H1 (cell line): ENCODE measurements around the gene NKX2-1. TPM values are rescaled to one million over a fixed set of nuclear protein-coding genes. Genes with fewer than 3 reads are reported as not detected.

Experiments
- CTCF ChIA-PET: fragments of 300-600 bp; sonication (Branson Sonifier 250); formaldehyde crosslinking; loops from one replicate; lab custom pipeline; 2021; ENCODE audit not compliant: partially characterized antibody; lab: Charles Lee
- POLR2A ChIA-PET: fragments of 300-600 bp; sonication (Branson Sonifier 250); formaldehyde crosslinking; loops from one replicate; lab custom pipeline; 2021; ENCODE audit warnings: inconsistent platforms; ENCODE audit not compliant: partially characterized antibody; lab: Charles Lee
- DNase-seq, 2 experiments: peaks; one replicate each; pipeline versions ENCODE4 v3.0.0 to v3.0.0-alpha.2; 2010 to 2022; ENCODE audit warnings: low spot score in 2 of 2, low read depth in 1 of 2, mixed read lengths in 1 of 2
- FAIRE-seq: peaks from 2 replicates; lab custom pipeline; 2011; peaks lifted over from hg19 to GRCh38; lab: Jason Lieb, UNC
- H2AFZ ChIP-seq: 2 replicates; pipeline ENCODE4 v1.8.1; 2012; ENCODE audit warnings: low read length, inconsistent platforms
- H2AK5ac ChIP-seq: 2 replicates; pipeline ENCODE4 v1.6.1; 2013; ENCODE audit warnings: low read depth, low read length
- H2BK120ac ChIP-seq: replicated peaks from 2 replicates; pipeline ENCODE3; 2013; ENCODE audit warnings: low read depth, low read length, inconsistent platforms
- H2BK12ac ChIP-seq: 2 replicates; pipeline ENCODE4 v1.6.1; 2013; ENCODE audit warnings: low read depth, low read length
- H2BK15ac ChIP-seq: 2 replicates; pipeline ENCODE4 v1.6.1; 2013; ENCODE audit warnings: low read length
- H2BK20ac ChIP-seq: 2 replicates; pipeline ENCODE4 v1.6.1; 2013; ENCODE audit warnings: low read length
- H2BK5ac ChIP-seq: 2 replicates; pipeline ENCODE4 v1.6.1; 2013; ENCODE audit warnings: low read depth, low read length
- H3K14ac ChIP-seq: 2 replicates; pipeline ENCODE4 v1.6.1; 2013; ENCODE audit warnings: inconsistent platforms; ENCODE audit not compliant: insufficient read length
- H3K18ac ChIP-seq: 2 replicates; pipeline ENCODE4 v1.6.1; 2013; ENCODE audit warnings: low read length; ENCODE audit errors: extremely low read depth
- H3K23ac ChIP-seq: 2 replicates; pipeline ENCODE4 v1.6.1; 2013; ENCODE audit warnings: inconsistent platforms; ENCODE audit not compliant: insufficient read length
- H3K23me2 ChIP-seq: 2 replicates; pipeline ENCODE4 v1.6.1; 2013; ENCODE audit warnings: low read depth, low read length
- H3K27ac ChIP-seq: 2 replicates; pipeline ENCODE4 v1.6.1; 2011; ENCODE audit warnings: low read depth, low read length, inconsistent platforms
- H3K27me3 ChIP-seq, 4 experiments: replicated peaks in 1 of 4; 1 replicate in 1 of 4; 2 replicates in 3 of 4; pipeline versions ENCODE4 v1.6.1 to v1.8.1; 2011 to 2013; ENCODE audit warnings: low read length in 3 of 4, mild to moderate bottlenecking in 3 of 4, inconsistent platforms in 2 of 4, mixed read lengths in 2 of 4, moderate library complexity in 1 of 4; ENCODE audit not compliant: control insufficient read depth in 3 of 4, insufficient read depth in 3 of 4; ENCODE audit errors: extremely low read depth in 1 of 4
- H3K36me3 ChIP-seq, 4 experiments: 2 replicates each; pipeline versions ENCODE4 v1.6.1 to v1.8.1; 2011 to 2013; ENCODE audit warnings: mild to moderate bottlenecking in 4 of 4, low read length in 3 of 4, moderate library complexity in 2 of 4, control low read depth in 1 of 4, inconsistent platforms in 1 of 4; ENCODE audit not compliant: insufficient read depth in 4 of 4, control insufficient read depth in 2 of 4
- H3K4ac ChIP-seq: replicated peaks from 2 replicates; pipeline ENCODE3; 2013; ENCODE audit warnings: low read length, low read depth, mixed read lengths, inconsistent platforms; ENCODE audit not compliant: insufficient read length
- H3K4me1 ChIP-seq, 4 experiments: replicated peaks in 1 of 4; 1 replicate in 1 of 4; 2 replicates in 3 of 4; pipeline versions ENCODE4 v1.6.1 to v1.8.1; 2011 to 2013; ENCODE audit warnings: low read length in 3 of 4, inconsistent platforms in 2 of 4, mixed read lengths in 1 of 4; ENCODE audit not compliant: insufficient read depth in 4 of 4, control insufficient read depth in 3 of 4
- H3K4me2 ChIP-seq, 2 experiments: 2 replicates each; pipeline versions ENCODE4 v1.6.1 to v1.8.1; 2011 to 2013; ENCODE audit warnings: low read depth in 2 of 2, low read length in 2 of 2, control low read depth in 1 of 2, inconsistent platforms in 1 of 2, mild to moderate bottlenecking in 1 of 2; ENCODE audit not compliant: insufficient read depth in 1 of 2
- H3K4me3 ChIP-seq, 4 experiments: fragments of 200-600, 300-600 bp in 1 of 4; sonication (generic), shearing (Covaris generic), sonication (Bioruptor Twin) in 1 of 4; 2 replicates each; pipeline versions ENCODE4 v1.5.1 to v1.8.1; 2011 to 2016; ENCODE audit warnings: low read length in 4 of 4, low read depth in 3 of 4, control low read depth in 2 of 4, inconsistent platforms in 2 of 4, mild to moderate bottlenecking in 2 of 4, mixed read lengths in 1 of 4, moderate library complexity in 1 of 4; ENCODE audit not compliant: insufficient read depth in 2 of 4; ENCODE audit errors: extremely low read depth in 1 of 4
- H3K56ac ChIP-seq: replicated peaks from 2 replicates; pipeline ENCODE3; 2013; ENCODE audit warnings: low read depth, mild to moderate bottlenecking, mixed read lengths, low read length, inconsistent platforms; ENCODE audit not compliant: insufficient read length
- H3K79me1 ChIP-seq: 2 replicates; pipeline ENCODE4 v1.6.1; 2013; ENCODE audit warnings: low read depth, low read length, control low read depth
- H3K79me2 ChIP-seq, 2 experiments: 2 replicates each; pipeline versions ENCODE4 v1.6.1 to v1.8.1; 2012 to 2013; ENCODE audit warnings: low read length in 2 of 2, mild to moderate bottlenecking in 2 of 2, inconsistent platforms in 1 of 2; ENCODE audit not compliant: insufficient read depth in 2 of 2, control insufficient read depth in 1 of 2
- H3K9ac ChIP-seq, 4 experiments: replicated peaks in 1 of 4; 1 replicate in 1 of 4; 2 replicates in 3 of 4; pipeline versions ENCODE4 v1.6.1 to v1.8.1; 2011 to 2013; ENCODE audit warnings: low read depth in 3 of 4, low read length in 3 of 4, control low read depth in 2 of 4, mild to moderate bottlenecking in 2 of 4, moderate library complexity in 2 of 4, inconsistent platforms in 1 of 4; ENCODE audit errors: extremely low read depth in 1 of 4
- H3K9me3 ChIP-seq, 2 experiments: 2 replicates each; pipeline versions ENCODE4 v1.6.1 to v1.8.1; 2012 to 2013; ENCODE audit warnings: mild to moderate bottlenecking in 2 of 2, moderate library complexity in 2 of 2, control low read depth in 1 of 2, inconsistent platforms in 1 of 2, low read depth in 1 of 2, low read length in 1 of 2, mixed read lengths in 1 of 2; ENCODE audit not compliant: insufficient read depth in 2 of 2
- H4K20me1 ChIP-seq, 2 experiments: replicated peaks in 1 of 2; 2 replicates each; pipeline versions ENCODE3 to v1.8.1; 2011 to 2013; ENCODE audit warnings: inconsistent platforms in 2 of 2, low read length in 2 of 2, mild to moderate bottlenecking in 1 of 2; ENCODE audit not compliant: insufficient read depth in 2 of 2, control insufficient read depth in 1 of 2
- H4K5ac ChIP-seq: 2 replicates; pipeline ENCODE4 v1.6.1; 2013; ENCODE audit warnings: low read length, low read depth, mixed read lengths, inconsistent platforms; ENCODE audit not compliant: insufficient read length
- H4K8ac ChIP-seq: 2 replicates; pipeline ENCODE4 v1.8.0; 2013; ENCODE audit warnings: mild to moderate bottlenecking, moderate library complexity, low read length, inconsistent platforms; ENCODE audit not compliant: insufficient read depth; ENCODE audit errors: extremely low read depth
- H4K91ac ChIP-seq: replicated peaks from 2 replicates; pipeline ENCODE3; 2013; ENCODE audit warnings: low read length, mixed read lengths, inconsistent platforms; ENCODE audit not compliant: insufficient read length
- CTBP2 ChIP-seq: IDR thresholded peaks from 2 replicates; pipeline ENCODE4 v1.7.0; 2011; ENCODE audit warnings: borderline replicate concordance, mild to moderate bottlenecking, moderate library complexity, mixed read lengths, low read length; ENCODE audit not compliant: insufficient read depth, insufficient read length
- EP300 ChIP-seq, 2 experiments: IDR thresholded peaks; 1 replicate in 1 of 2; 2 replicates in 1 of 2; pipeline ENCODE4 v1.6.1; 2011 to 2012; ENCODE audit warnings: low read depth in 2 of 2, low read length in 2 of 2, mild to moderate bottlenecking in 2 of 2, borderline replicate concordance in 1 of 2, inconsistent platforms in 1 of 2, moderate library complexity in 1 of 2
- GTF2F1 ChIP-seq: IDR thresholded peaks from 2 replicates; pipeline ENCODE4 v1.6.1; 2012; ENCODE audit warnings: low read depth, low read length, improper control_type of control experiment, borderline replicate concordance
- KDM5A ChIP-seq: fragments of 200-600 bp; IDR thresholded peaks from 2 replicates; pipeline ENCODE4 v1.7.1; 2012; ENCODE audit warnings: mild to moderate bottlenecking, low read length, inconsistent platforms, mixed read lengths
- NANOG ChIP-seq: IDR thresholded peaks from 2 replicates; pipeline ENCODE4 v1.6.1; 2011; ENCODE audit warnings: low read length, low read depth, mild to moderate bottlenecking, inconsistent platforms; ENCODE audit not compliant: insufficient read depth, poor library complexity, severe bottlenecking
- POLR2A ChIP-seq, 2 experiments: IDR thresholded peaks; 1 replicate in 1 of 2; 2 replicates in 1 of 2; pipeline ENCODE4 v1.6.1; 2011; ENCODE audit warnings: low read depth in 2 of 2, low read length in 2 of 2, mild to moderate bottlenecking in 2 of 2; ENCODE audit errors: control extremely low read depth in 1 of 2
- RXRA ChIP-seq: IDR thresholded peaks from 2 replicates; pipeline ENCODE4 v1.6.1; 2011; ENCODE audit warnings: low read depth, mild to moderate bottlenecking, low read length, moderate library complexity; ENCODE audit not compliant: insufficient read depth
- SAP30 ChIP-seq: fragments of 300-600 bp; sonication (generic); IDR thresholded peaks from 2 replicates; pipeline ENCODE4 v1.7.1; 2012; ENCODE audit warnings: low read length, moderate library complexity, mild to moderate bottlenecking, inconsistent platforms; ENCODE audit not compliant: insufficient read depth, insufficient replicate concordance
- SIX5 ChIP-seq: IDR thresholded peaks from 2 replicates; pipeline ENCODE4 v1.6.1; 2011; ENCODE audit warnings: mild to moderate bottlenecking, low read depth, low read length
- WGBS, 2 experiments: shearing (Covaris generic) in 1 of 2; methylation state at CpG; one replicate each; pipeline versions ENCODE4 v1.1.6 to v1.1.7; 2013 to 2015; ENCODE audit warnings: low lambda C conversion rate in 2 of 2, mixed read lengths in 2 of 2, inconsistent platforms in 1 of 2, low coverage in 1 of 2, missing lambda C conversion rate in 1 of 2; ENCODE audit not compliant: insufficient replicate concordance in 2 of 2, insufficient coverage in 1 of 2, insufficient read length in 1 of 2; ENCODE audit errors: extremely low coverage in 1 of 2, missing lambda C conversion rate in 1 of 2; 5-methylcytosine and 5-hydroxymethylcytosine counted together
- polyA plus RNA-seq, 7 experiments: library from polyadenylated mRNA; depleted of rRNA in 3 of 7; stranded (reverse) in 5 of 7; unstranded in 2 of 7; fragments of >200 nt in 5 of 7; fragments of 200-250 nt in 2 of 7; gene quantifications; 1 replicate in 5 of 7; 2 replicates in 1 of 7; 4 replicates in 1 of 7; pipeline versions ENCODE4 v1.2.1 to v1.2.3, GENCODE V29; 2011 to 2013; ENCODE audit warnings: missing spikeins in 2 of 7, mixed read lengths in 2 of 7
- total RNA-seq: library from RNA; stranded (reverse); fragmentation: NEBNext Ultra II Directional; extraction: Animal tissue kit (Norgen Biotek cat#: 25700); gene quantifications from 2 replicates; pipeline ENCODE4 v1.2.1, GENCODE V29; 2021
- TF ChIP-seq, protein P1 (sequence below), 3 experiments: IDR thresholded peaks; 1 replicate in 2 of 3; 2 replicates in 1 of 3; pipeline versions ENCODE4 v1.5.1 to v1.6.1; 2011; ENCODE audit warnings: low read length in 3 of 3, mild to moderate bottlenecking in 3 of 3, inconsistent platforms in 2 of 3, low read depth in 1 of 3, moderate library complexity in 1 of 3; ENCODE audit not compliant: insufficient read depth in 1 of 3; ENCODE audit errors: control extremely low read depth in 1 of 3

NKX2-1 gene
- total and polyA plus RNA-seq, 2 of the 8 experiments (the other 6 are each of a cell fraction or from before 2014, with no cell fraction given) = not detected

GRCh38 chr14:36474593-36474992 lies 45.4 kb downstream of the NKX2-1 start:
- no peak for FAIRE-seq
- Histone ChIP-seq H2BK15ac (no peak overlapping the region), H3K23me2 (no peaks in the 10 kb centered on the region; the same call in 1 of the 2 replicates), H3K79me2 (no peaks in the 10 kb centered on the region), H3K4me2 (no peak overlapping the region), H3K4ac (no peak overlapping the region), H4K91ac (no peak overlapping the region), H2AK5ac (no peak overlapping the region), H2BK20ac (no peak overlapping the region), H3K23ac (no peak overlapping the region), H3K27ac (no peak overlapping the region), H3K36me3 (no peaks in the 10 kb centered on the region), H3K9ac (no peak overlapping the region), H4K20me1 (no peaks in the 10 kb centered on the region), H4K8ac (no peak overlapping the region), H3K79me1 (no peaks in the 10 kb centered on the region; the same call in 1 of the 2 replicates), H3K14ac (no peak overlapping the region), H2BK12ac (no peak overlapping the region), H3K4me1 (no peaks in the 10 kb centered on the region; a peak in 1 of 7 replicates), H2AFZ (no peak overlapping the region), H3K18ac (no peak overlapping the region), H2BK5ac (no peak overlapping the region), H3K9me3 (no peaks in the 10 kb centered on the region), H3K4me3 (no peak overlapping the region), H4K5ac (no peak overlapping the region), H3K56ac (no peak overlapping the region), H2BK120ac (no peak overlapping the region), H3K27me3 (no peaks in the 10 kb centered on the region)
- CTCF ChIA-PET = interaction anchor here (1.4 kb wide), 1 partner anchor 50 kb away, joined by 3 read pairs; no protein-coding TSS in a partner anchor
- no peak for DNase-seq
- 69% methylated on average over 4 of the region's 4 CpGs; no CpG with 5 or more reads in 1 of the 2 experiments for WGBS, 2 experiments
- POLR2A ChIA-PET = no interaction called here
- TF ChIP-seq RXRA (no peak), NANOG (no peak), GTF2F1 (no peak), SAP30 (no peak), KDM5A (no peak), CTBP2 (no peak), EP300 (IDR thresholded peaks at IDR 0.05; ENCODE audit: borderline replicate concordance in 1 of 2, low read depth in 2 of 2, low read length in 2 of 2) (no peak), SIX5 (no peak), POLR2A (IDR thresholded peaks at IDR 0.05; ENCODE audit: control extremely low read depth in 1 of 2, low read depth in 2 of 2, low read length in 2 of 2) (no peak)
- TF ChIP-seq, protein P1, sequence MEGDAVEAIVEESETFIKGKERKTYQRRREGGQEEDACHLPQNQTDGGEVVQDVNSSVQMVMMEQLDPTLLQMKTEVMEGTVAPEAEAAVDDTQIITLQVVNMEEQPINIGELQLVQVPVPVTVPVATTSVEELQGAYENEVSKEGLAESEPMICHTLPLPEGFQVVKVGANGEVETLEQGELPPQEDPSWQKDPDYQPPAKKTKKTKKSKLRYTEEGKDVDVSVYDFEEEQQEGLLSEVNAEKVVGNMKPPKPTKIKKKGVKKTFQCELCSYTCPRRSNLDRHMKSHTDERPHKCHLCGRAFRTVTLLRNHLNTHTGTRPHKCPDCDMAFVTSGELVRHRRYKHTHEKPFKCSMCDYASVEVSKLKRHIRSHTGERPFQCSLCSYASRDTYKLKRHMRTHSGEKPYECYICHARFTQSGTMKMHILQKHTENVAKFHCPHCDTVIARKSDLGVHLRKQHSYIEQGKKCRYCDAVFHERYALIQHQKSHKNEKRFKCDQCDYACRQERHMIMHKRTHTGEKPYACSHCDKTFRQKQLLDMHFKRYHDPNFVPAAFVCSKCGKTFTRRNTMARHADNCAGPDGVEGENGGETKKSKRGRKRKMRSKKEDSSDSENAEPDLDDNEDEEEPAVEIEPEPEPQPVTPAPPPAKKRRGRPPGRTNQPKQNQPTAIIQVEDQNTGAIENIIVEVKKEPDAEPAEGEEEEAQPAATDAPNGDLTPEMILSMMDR (IDR thresholded peaks at IDR 0.05; ENCODE audit: control extremely low read depth in 1 of 3, insufficient read depth in 1 of 3, low read depth in 1 of 3, low read length in 3 of 3) = no peak
